ENCODE measurements around the gene FAM111B. TPM values are rescaled to one million over a fixed set of nuclear protein-coding genes. Genes with fewer than 3 reads are reported as not detected.

Gene FAM111B
- polyA plus RNA-seq, 1 of the 3 experiments (the other 2 are of a cell fraction) = 0.94 TPM

- Histone ChIP-seq H3K27me3 (ENCODE audit: insufficient read depth) (no peaks in the 10 kb centered on the region), H2AFZ (ENCODE audit: low read depth) (no peak overlapping the region), H3K4me2 (no peak overlapping the region), H3K9ac (no peak overlapping the region), H3K4me3 (ENCODE audit: low read depth in 2 of 2, low read length in 1 of 2) (no peak overlapping the region), H3K36me3 (replicated peaks in 1 of 2; ENCODE audit: control insufficient read depth in 1 of 2, insufficient read depth in 2 of 2, low read length in 1 of 2) (peaks cover 0 to 10% of the 10 kb centered on the region in 2 experiments), H3K4me1 (ENCODE audit: control insufficient read depth in 1 of 2, insufficient read depth in 2 of 2, low read depth in 1 of 2, low read length in 1 of 2) (no peaks in the 10 kb centered on the region), H3K9me3 (0 out of 2 replicates have a peak, but pooled peaks cover 8% of the 10 kb centered on the region), H3K27ac (ENCODE audit: low read depth in 2 of 2, low read length in 1 of 2) (no peak overlapping the region), H3F3A (replicated peaks; ENCODE audit: insufficient read depth) (no peaks in the 10 kb centered on the region), H4K20me1 (ENCODE audit: insufficient read depth) (no peaks in the 10 kb centered on the region), H3K79me2 (ENCODE audit: insufficient read depth) (no peaks in the 10 kb centered on the region), H3K9me2 (no peaks in the 10 kb centered on the region)
- POLR2A ChIA-PET = no interaction called here
- TF ChIP-seq SIN3A (IDR thresholded peaks at IDR 0.05; ENCODE audit: borderline replicate concordance, low read depth, low read length) (no peak), ZBTB33 (IDR thresholded peaks at IDR 0.05; ENCODE audit: borderline replicate concordance, low read depth) (no peak), MXI1 (IDR thresholded peaks at IDR 0.05; ENCODE audit: low read depth, low read length) (no peak), POLR2AphosphoS5 (IDR thresholded peaks at IDR 0.05; ENCODE audit: low read depth, low read length) (no peak), MAX (IDR thresholded peaks at IDR 0.05; ENCODE audit: low read depth) (no peak), EP300 (IDR thresholded peaks at IDR 0.05; ENCODE audit: borderline replicate concordance in 1 of 2, low read depth in 1 of 2, low read length in 1 of 2) (no peak), EZH2phosphoT487 (IDR thresholded peaks at IDR 0.05; ENCODE audit: borderline replicate concordance, low read depth) (no peak), TCF12 (IDR thresholded peaks at IDR 0.05) (no peak)
- TF ChIP-seq, protein P1, sequence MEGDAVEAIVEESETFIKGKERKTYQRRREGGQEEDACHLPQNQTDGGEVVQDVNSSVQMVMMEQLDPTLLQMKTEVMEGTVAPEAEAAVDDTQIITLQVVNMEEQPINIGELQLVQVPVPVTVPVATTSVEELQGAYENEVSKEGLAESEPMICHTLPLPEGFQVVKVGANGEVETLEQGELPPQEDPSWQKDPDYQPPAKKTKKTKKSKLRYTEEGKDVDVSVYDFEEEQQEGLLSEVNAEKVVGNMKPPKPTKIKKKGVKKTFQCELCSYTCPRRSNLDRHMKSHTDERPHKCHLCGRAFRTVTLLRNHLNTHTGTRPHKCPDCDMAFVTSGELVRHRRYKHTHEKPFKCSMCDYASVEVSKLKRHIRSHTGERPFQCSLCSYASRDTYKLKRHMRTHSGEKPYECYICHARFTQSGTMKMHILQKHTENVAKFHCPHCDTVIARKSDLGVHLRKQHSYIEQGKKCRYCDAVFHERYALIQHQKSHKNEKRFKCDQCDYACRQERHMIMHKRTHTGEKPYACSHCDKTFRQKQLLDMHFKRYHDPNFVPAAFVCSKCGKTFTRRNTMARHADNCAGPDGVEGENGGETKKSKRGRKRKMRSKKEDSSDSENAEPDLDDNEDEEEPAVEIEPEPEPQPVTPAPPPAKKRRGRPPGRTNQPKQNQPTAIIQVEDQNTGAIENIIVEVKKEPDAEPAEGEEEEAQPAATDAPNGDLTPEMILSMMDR (IDR thresholded peaks at IDR 0.05) = no peak
- 87% methylated on average over 1 of the region's 1 CpG for WGBS (ENCODE audit: low lambda C conversion rate)
- CTCF ChIA-PET = no interaction called here
- no peak for DNase-seq
Observed at GRCh38 chr11:59115553-59115952, 8.5 kb downstream of the FAM111B start.

DNA sequence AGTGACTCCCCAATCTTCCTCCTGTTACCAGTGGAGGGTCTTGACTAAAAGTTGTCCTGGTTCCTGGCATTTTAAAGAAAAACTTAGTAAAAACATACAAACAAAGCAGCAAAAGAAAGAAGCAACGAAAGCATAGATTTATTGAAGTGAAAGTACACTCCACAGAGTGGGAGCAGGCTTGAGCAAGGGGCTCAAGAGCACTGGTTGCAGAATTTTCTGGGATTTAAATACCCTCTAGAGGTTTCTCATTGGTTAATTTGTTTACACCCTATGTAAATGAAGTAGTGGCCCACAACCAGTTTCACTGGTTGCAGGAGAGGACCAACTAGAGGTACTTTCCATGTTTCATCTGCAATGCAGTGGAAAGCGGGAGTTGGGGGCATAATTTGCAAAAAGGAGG, 10.7 kb downstream of the FAM111B start:
- no peaks in the 10 kb centered on the region for H3K9me2 ChIP-seq
- no peaks in the 10 kb centered on the region for H4K20me1 ChIP-seq (ENCODE audit: insufficient read depth)
- WGBS (ENCODE audit: low lambda C conversion rate) = 92% methylated on average over 2 of the region's 2 CpGs
- ChIA-PET CTCF (no interaction called here), POLR2A (no interaction called here)
- 0 out of 2 replicates have a peak, but pooled peaks cover 8% of the 10 kb centered on the region for H3K9me3 ChIP-seq
- H3K27ac ChIP-seq (ENCODE audit: low read depth in 2 of 2, low read length in 1 of 2) = no peak overlapping the region
- no peaks in the 10 kb centered on the region for H3F3A ChIP-seq (replicated peaks; ENCODE audit: insufficient read depth)
- peaks cover 0 to 10% of the 10 kb centered on the region in 2 experiments for H3K36me3 ChIP-seq (replicated peaks in 1 of 2; ENCODE audit: control insufficient read depth in 1 of 2, insufficient read depth in 2 of 2, low read length in 1 of 2)
- no peaks in the 10 kb centered on the region for H3K27me3 ChIP-seq (ENCODE audit: insufficient read depth)
- H3K4me2 ChIP-seq = no peak overlapping the region
- no peak overlapping the region for H2AFZ ChIP-seq (ENCODE audit: low read depth)
- no peak overlapping the region for H3K9ac ChIP-seq
- TF ChIP-seq IRF3 (IDR thresholded peaks at IDR 0.05; ENCODE audit: low read depth, low read length) (no peak), FOSL2 (IDR thresholded peaks at IDR 0.05; ENCODE audit: borderline replicate concordance, low read depth) (no peak), POLR2AphosphoS5 (IDR thresholded peaks at IDR 0.05; ENCODE audit: low read depth, low read length) (no peak), FOXJ3 (CRISPR knock-in tag; IDR thresholded peaks at IDR 0.05) (no peak), RXRA (IDR thresholded peaks at IDR 0.05; ENCODE audit: borderline replicate concordance, low read depth) (no peak), YY1 (IDR thresholded peaks at IDR 0.05; ENCODE audit: low read depth) (no peak), MXI1 (IDR thresholded peaks at IDR 0.05; ENCODE audit: low read depth, low read length) (no peak), RCOR1 (IDR thresholded peaks at IDR 0.05; ENCODE audit: low read length) (no peak), SIN3A (IDR thresholded peaks at IDR 0.05; ENCODE audit: borderline replicate concordance, low read depth, low read length) (no peak), RAD21 (IDR thresholded peaks at IDR 0.05; ENCODE audit: low read length) (no peak), FOXM1 (IDR thresholded peaks at IDR 0.05; ENCODE audit: low read depth) (no peak), JUND (IDR thresholded peaks at IDR 0.05) (no peak), TEAD4 (IDR thresholded peaks at IDR 0.05; ENCODE audit: borderline replicate concordance, insufficient read depth) (no peak)
- TF ChIP-seq, protein P2, sequence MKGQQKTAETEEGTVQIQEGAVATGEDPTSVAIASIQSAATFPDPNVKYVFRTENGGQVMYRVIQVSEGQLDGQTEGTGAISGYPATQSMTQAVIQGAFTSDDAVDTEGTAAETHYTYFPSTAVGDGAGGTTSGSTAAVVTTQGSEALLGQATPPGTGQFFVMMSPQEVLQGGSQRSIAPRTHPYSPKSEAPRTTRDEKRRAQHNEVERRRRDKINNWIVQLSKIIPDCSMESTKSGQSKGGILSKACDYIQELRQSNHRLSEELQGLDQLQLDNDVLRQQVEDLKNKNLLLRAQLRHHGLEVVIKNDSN (IDR thresholded peaks at IDR 0.05; ENCODE audit: borderline replicate concordance, low read depth) = no peak
- TF ChIP-seq, protein P3, sequence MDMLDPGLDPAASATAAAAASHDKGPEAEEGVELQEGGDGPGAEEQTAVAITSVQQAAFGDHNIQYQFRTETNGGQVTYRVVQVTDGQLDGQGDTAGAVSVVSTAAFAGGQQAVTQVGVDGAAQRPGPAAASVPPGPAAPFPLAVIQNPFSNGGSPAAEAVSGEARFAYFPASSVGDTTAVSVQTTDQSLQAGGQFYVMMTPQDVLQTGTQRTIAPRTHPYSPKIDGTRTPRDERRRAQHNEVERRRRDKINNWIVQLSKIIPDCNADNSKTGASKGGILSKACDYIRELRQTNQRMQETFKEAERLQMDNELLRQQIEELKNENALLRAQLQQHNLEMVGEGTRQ (IDR thresholded peaks at IDR 0.05; ENCODE audit: borderline replicate concordance, low read depth, low read length) = no peak
- H3K4me3 ChIP-seq (ENCODE audit: low read depth in 2 of 2, low read length in 1 of 2) = no peak overlapping the region
- DNase-seq = no peak
- H3K4me1 ChIP-seq (ENCODE audit: control insufficient read depth in 1 of 2, insufficient read depth in 2 of 2, low read depth in 1 of 2, low read length in 1 of 2) = no peaks in the 10 kb centered on the region
- H3K79me2 ChIP-seq (ENCODE audit: insufficient read depth) = no peaks in the 10 kb centered on the region
